ENCODE data around the gene MECR. TPM values are rescaled to one million over a fixed set of nuclear protein-coding genes. Genes with fewer than 3 reads are reported as not detected.
"Not testable (repeated sequence)": the region's sequence is repeated elsewhere in the genome, so short reads cannot be mapped to it uniquely, and the experiment has no call there.

The MECR gene
- polyA plus RNA-seq, 1 donor, result 23.8 TPM

- no peaks in the 10 kb centered on the region for H3K36me3 ChIP-seq (ENCODE audit: control insufficient read depth, insufficient read depth, low read length)
- peak; percentile 68 to 85 for DNase-seq
- peaks cover 39% of the 10 kb centered on the region for H3K27me3 ChIP-seq (ENCODE audit: control insufficient read depth, insufficient read depth, low read length)
- peaks cover 23% of the 10 kb centered on the region for H3K4me1 ChIP-seq (ENCODE audit: control insufficient read depth, insufficient read depth, low read length)
- peak within 1 kb of the TSS; percentile 71 for H3K27ac ChIP-seq (ENCODE audit: low read length)
- peak within 1 kb of the TSS; percentile 56 for H3K4me3 ChIP-seq (ENCODE audit: low read length)
- no peaks in the 10 kb centered on the region for H3K9me3 ChIP-seq (ENCODE audit: control insufficient read depth, low read depth, low read length)
- no CpG with 5 or more reads among the region's 82 CpGs for WGBS (ENCODE audit: insufficient coverage, low lambda C conversion rate)
Observed at GRCh38 chr1:29235955-29236711, 5.4 kb upstream of the MECR start, which contains the start of gene PTPRU. TSS of gene PTPRU (plus strand) at chr1:29236522. CDS start at chr1:29236645, 123 bp downstream.

DNA sequence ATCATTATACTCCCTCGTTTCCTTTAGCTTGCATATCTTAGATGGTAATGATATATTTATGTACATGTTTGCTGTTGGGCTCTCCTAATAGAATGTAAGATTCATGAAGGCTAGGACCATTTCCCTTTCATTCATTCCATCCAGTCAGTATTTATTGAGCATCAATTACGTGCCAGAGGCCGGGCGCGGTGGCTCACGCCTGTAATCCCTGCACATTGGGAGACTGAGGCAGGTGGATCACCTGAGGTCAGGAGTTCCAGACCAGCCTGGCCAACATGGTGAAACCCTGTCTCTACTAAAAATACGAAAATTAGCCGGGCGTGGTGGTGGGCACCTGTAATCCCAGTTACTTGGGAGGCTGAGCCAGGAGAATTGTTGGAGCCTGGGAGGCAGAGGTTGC, 4.1 kb upstream of the MECR start:
- not testable (repeated sequence) for H3K9me3 ChIP-seq (ENCODE audit: control insufficient read depth, low read depth, low read length); DNase-seq; H3K4me3 ChIP-seq (ENCODE audit: low read length); H3K27ac ChIP-seq (ENCODE audit: low read length); H3K36me3 ChIP-seq (ENCODE audit: control insufficient read depth, insufficient read depth, low read length)
- Histone ChIP-seq H3K4me1 (ENCODE audit: control insufficient read depth, insufficient read depth, low read length) (peaks cover 26% of the 10 kb centered on the region), H3K27me3 (ENCODE audit: control insufficient read depth, insufficient read depth, low read length) (peaks cover 39% of the 10 kb centered on the region)
- no CpG with 5 or more reads among the region's 9 CpGs for WGBS (ENCODE audit: insufficient coverage, low lambda C conversion rate)

DNA sequence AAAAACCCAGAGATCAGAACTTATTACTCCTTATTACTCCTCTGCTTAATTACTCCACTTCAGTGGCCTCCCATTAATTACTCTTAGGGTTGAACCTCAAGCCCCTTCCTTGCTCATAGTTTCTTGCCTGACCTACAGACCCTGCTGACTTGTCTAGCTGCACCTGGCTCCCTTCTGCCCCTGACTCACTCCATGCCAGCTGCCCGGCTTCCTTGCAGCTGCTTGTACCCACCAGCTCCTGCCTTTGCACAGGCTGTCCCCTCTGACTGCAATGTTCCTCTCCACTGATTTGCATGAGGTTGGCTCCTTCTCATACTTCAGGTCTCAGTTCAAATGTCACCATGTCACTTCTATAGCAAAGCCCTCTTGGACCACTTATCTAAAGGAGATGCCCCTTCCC, 3.7 kb upstream of the MECR start:
- Histone ChIP-seq H3K27me3 (ENCODE audit: control insufficient read depth, insufficient read depth, low read length) (peaks cover 35% of the 10 kb centered on the region), H3K27ac (ENCODE audit: low read length) (no peak overlapping the region), H3K4me3 (ENCODE audit: low read length) (no peak overlapping the region), H3K4me1 (ENCODE audit: control insufficient read depth, insufficient read depth, low read length) (peaks cover 26% of the 10 kb centered on the region), H3K9me3 (ENCODE audit: control insufficient read depth, low read depth, low read length) (no peaks in the 10 kb centered on the region), H3K36me3 (ENCODE audit: control insufficient read depth, insufficient read depth, low read length) (no peaks in the 10 kb centered on the region)
- DNase-seq, result no peak
- no CpG with 5 or more reads among the region's 1 CpG for WGBS (ENCODE audit: insufficient coverage, low lambda C conversion rate)

DNA sequence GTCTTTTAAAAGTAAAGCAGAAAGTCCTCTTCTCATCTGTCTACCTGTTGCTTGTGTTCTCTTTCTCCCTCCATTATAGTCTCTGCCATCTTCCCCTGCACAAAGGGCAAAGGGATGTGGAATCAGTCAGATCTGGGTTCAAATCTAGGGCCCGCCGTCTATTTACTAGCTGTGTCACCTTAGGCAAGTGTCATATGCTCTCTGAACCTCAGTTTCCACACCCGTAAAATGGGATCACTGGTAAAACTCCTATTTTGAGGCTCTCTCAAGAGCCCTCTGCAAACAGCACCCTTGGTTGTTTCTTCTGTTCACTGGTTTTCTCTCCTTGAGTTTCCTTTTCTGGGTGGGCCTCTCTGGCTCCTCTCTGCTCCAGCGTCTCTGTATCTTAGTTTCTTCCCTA, 3.0 kb upstream of the MECR start:
- Histone ChIP-seq H3K36me3 (ENCODE audit: control insufficient read depth, insufficient read depth, low read length) (no peaks in the 10 kb centered on the region), H3K27me3 (ENCODE audit: control insufficient read depth, insufficient read depth, low read length) (peaks cover 27% of the 10 kb centered on the region), H3K4me1 (ENCODE audit: control insufficient read depth, insufficient read depth, low read length) (peaks cover 20% of the 10 kb centered on the region), H3K27ac (ENCODE audit: low read length) (no peak overlapping the region), H3K4me3 (ENCODE audit: low read length) (no peak overlapping the region), H3K9me3 (ENCODE audit: control insufficient read depth, low read depth, low read length) (no peaks in the 10 kb centered on the region)
- DNase-seq, result no peak
- 71% methylated on average over 1 of the region's 4 CpGs for WGBS (ENCODE audit: insufficient coverage, low lambda C conversion rate)

DNA sequence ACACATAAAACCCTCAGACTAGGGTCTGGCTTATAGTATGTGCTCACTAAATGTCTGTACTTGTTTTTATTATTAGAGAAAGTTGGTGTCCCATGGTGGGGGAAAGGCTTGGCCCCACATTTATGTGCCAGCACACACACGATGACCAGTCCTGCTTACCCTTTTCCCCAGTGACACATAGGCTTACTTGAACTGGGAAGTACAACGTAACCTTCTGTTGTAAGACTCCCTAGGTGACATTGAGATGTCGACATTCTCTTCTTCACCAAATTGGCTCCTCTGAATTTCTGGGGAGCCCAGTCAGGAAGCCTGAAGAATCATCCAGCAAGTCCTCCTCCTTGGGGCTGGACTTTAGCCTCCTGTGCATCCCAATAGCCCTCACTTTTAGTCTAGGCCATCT, 1.7 kb upstream of the MECR start:
- Histone ChIP-seq H3K4me1 (ENCODE audit: control insufficient read depth, insufficient read depth, low read length) (peaks cover 16% of the 10 kb centered on the region), H3K36me3 (ENCODE audit: control insufficient read depth, insufficient read depth, low read length) (no peaks in the 10 kb centered on the region), H3K4me3 (ENCODE audit: low read length) (no peak overlapping the region), H3K27me3 (ENCODE audit: control insufficient read depth, insufficient read depth, low read length) (peaks cover 19% of the 10 kb centered on the region), H3K9me3 (ENCODE audit: control insufficient read depth, low read depth, low read length) (no peaks in the 10 kb centered on the region), H3K27ac (ENCODE audit: low read length) (no peak overlapping the region)
- no peak for DNase-seq
- WGBS (ENCODE audit: insufficient coverage, low lambda C conversion rate), result no CpG with 5 or more reads among the region's 3 CpGs

- H3K9me3 ChIP-seq (ENCODE audit: control insufficient read depth, low read depth, low read length), result no peaks in the 10 kb centered on the region
- H3K36me3 ChIP-seq (ENCODE audit: control insufficient read depth, insufficient read depth, low read length), result no peaks in the 10 kb centered on the region
- peak overlapping the region; percentile 93 for H3K4me3 ChIP-seq (ENCODE audit: low read length)
- DNase-seq, result no peak
- no peak overlapping the region for H3K27ac ChIP-seq (ENCODE audit: low read length)
- H3K4me1 ChIP-seq (ENCODE audit: control insufficient read depth, insufficient read depth, low read length), result peaks cover 10% of the 10 kb centered on the region
- H3K27me3 ChIP-seq (ENCODE audit: control insufficient read depth, insufficient read depth, low read length), result peaks cover 7% of the 10 kb centered on the region
- 20% methylated on average over 1 of the region's 4 CpGs for WGBS (ENCODE audit: insufficient coverage, low lambda C conversion rate)
Observed at GRCh38 chr1:29230204-29230552, 556 bp downstream of the MECR start.

GRCh38 chr1:29227511-29227910, 3.2 kb downstream of the MECR start:
- no peak for DNase-seq
- H3K27ac ChIP-seq (ENCODE audit: low read length), result no peak overlapping the region
- WGBS (ENCODE audit: insufficient coverage, low lambda C conversion rate), result no CpG with 5 or more reads among the region's 5 CpGs
- peaks cover 15% of the 10 kb centered on the region for H3K36me3 ChIP-seq (ENCODE audit: control insufficient read depth, insufficient read depth, low read length)
- H3K4me3 ChIP-seq (ENCODE audit: low read length), result no peak overlapping the region
- peaks cover 10% of the 10 kb centered on the region for H3K4me1 ChIP-seq (ENCODE audit: control insufficient read depth, insufficient read depth, low read length)
- H3K9me3 ChIP-seq (ENCODE audit: control insufficient read depth, low read depth, low read length), result no peaks in the 10 kb centered on the region
- H3K27me3 ChIP-seq (ENCODE audit: control insufficient read depth, insufficient read depth, low read length), result no peaks in the 10 kb centered on the region

- H3K4me1 ChIP-seq (ENCODE audit: control insufficient read depth, insufficient read depth, low read length), result peaks cover 10% of the 10 kb centered on the region
- peak in 1 of 2 donors; percentile 51 for DNase-seq
- H3K4me3 ChIP-seq (ENCODE audit: low read length), result no peak overlapping the region
- H3K9me3 ChIP-seq (ENCODE audit: control insufficient read depth, low read depth, low read length), result no peaks in the 10 kb centered on the region
- peaks cover 24% of the 10 kb centered on the region for H3K36me3 ChIP-seq (ENCODE audit: control insufficient read depth, insufficient read depth, low read length)
- no peaks in the 10 kb centered on the region for H3K27me3 ChIP-seq (ENCODE audit: control insufficient read depth, insufficient read depth, low read length)
- H3K27ac ChIP-seq (ENCODE audit: low read length), result peak overlapping the region; percentile 44
- no CpG with 5 or more reads among the region's 4 CpGs for WGBS (ENCODE audit: insufficient coverage, low lambda C conversion rate)
Observed at GRCh38 chr1:29225361-29225760, 5.4 kb downstream of the MECR start.

DNA sequence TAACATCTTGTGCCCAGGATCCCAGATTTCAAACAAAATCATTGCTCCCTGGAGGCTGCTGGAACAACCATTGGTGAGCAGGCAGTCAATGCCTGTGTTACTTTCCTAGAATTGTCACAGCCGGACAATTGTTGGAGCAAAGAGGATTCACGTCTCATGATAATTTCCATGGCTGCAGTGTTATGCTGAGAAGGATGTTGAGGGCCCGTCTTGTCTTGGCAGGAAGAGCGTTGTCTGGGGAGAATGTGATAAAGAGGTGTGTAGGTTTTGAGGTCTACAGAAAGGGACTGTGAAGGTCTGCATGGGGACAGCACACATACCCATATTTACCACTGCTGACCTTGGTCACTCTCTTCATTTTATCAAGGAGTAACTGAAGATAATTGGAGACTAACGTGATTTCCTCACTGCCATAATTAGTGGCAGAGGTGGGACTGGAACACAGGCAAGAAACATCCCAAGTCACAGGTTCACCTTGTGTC, 6.3 kb downstream of the MECR start:
- DNase-seq, result no peak
- H3K9me3 ChIP-seq (ENCODE audit: control insufficient read depth, low read depth, low read length), result no peaks in the 10 kb centered on the region
- no peaks in the 10 kb centered on the region for H3K27me3 ChIP-seq (ENCODE audit: control insufficient read depth, insufficient read depth, low read length)
- no peak overlapping the region for H3K4me3 ChIP-seq (ENCODE audit: low read length)
- no peak overlapping the region for H3K27ac ChIP-seq (ENCODE audit: low read length)
- peaks cover 30% of the 10 kb centered on the region for H3K36me3 ChIP-seq (ENCODE audit: control insufficient read depth, insufficient read depth, low read length)
- no CpG with 5 or more reads among the region's 5 CpGs for WGBS (ENCODE audit: insufficient coverage, low lambda C conversion rate)
- peaks cover under 1% of the 10 kb centered on the region for H3K4me1 ChIP-seq (ENCODE audit: control insufficient read depth, insufficient read depth, low read length)

DNA sequence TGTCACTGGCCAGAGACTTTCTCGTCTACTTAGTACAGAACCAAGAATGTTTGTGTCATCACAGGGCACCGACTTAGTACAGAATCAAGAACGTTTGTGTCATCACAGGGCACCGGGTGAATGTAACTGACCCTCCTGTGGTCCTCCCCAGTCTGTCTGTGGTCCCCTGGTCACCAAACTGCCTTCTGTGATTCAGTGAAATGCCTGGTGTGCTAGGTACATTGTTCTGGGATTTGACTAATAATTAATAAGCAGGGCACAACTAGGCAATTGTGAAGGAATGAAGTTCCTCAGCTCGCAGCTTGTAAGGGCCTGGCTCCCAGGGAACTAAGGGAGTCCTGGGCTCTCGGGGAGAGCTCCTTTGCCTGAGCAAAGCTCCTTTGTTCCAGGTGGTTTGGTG, 7.2 kb downstream of the MECR start:
- Histone ChIP-seq H3K4me1 (ENCODE audit: control insufficient read depth, insufficient read depth, low read length) (no peaks in the 10 kb centered on the region), H3K9me3 (ENCODE audit: control insufficient read depth, low read depth, low read length) (no peaks in the 10 kb centered on the region), H3K27me3 (ENCODE audit: control insufficient read depth, insufficient read depth, low read length) (no peaks in the 10 kb centered on the region), H3K27ac (ENCODE audit: low read length) (no peak overlapping the region), H3K36me3 (ENCODE audit: control insufficient read depth, insufficient read depth, low read length) (peaks cover 30% of the 10 kb centered on the region), H3K4me3 (ENCODE audit: low read length) (no peak overlapping the region)
- no CpG with 5 or more reads among the region's 6 CpGs for WGBS (ENCODE audit: insufficient coverage, low lambda C conversion rate)
- no peak for DNase-seq

GRCh38 chr1:29222686-29223085, 8.0 kb downstream of the MECR start:
- no peak overlapping the region for H3K27ac ChIP-seq (ENCODE audit: low read length)
- no peaks in the 10 kb centered on the region for H3K9me3 ChIP-seq (ENCODE audit: control insufficient read depth, low read depth, low read length)
- DNase-seq, result no peak
- peaks cover 30% of the 10 kb centered on the region for H3K36me3 ChIP-seq (ENCODE audit: control insufficient read depth, insufficient read depth, low read length)
- H3K4me3 ChIP-seq (ENCODE audit: low read length), result no peak overlapping the region
- no peaks in the 10 kb centered on the region for H3K4me1 ChIP-seq (ENCODE audit: control insufficient read depth, insufficient read depth, low read length)
- no peaks in the 10 kb centered on the region for H3K27me3 ChIP-seq (ENCODE audit: control insufficient read depth, insufficient read depth, low read length)
- WGBS (ENCODE audit: insufficient coverage, low lambda C conversion rate), result no CpG with 5 or more reads among the region's 1 CpG

Data from large intestine (tissue), 3 donors.